ENCODE results near the gene PLEKHM1.

The PLEKHM1 gene

GRCh38 chr17:45430006-45430737, 60.3 kb downstream of the PLEKHM1 start:
- TF ChIP-seq ZFX (IDR thresholded peaks at IDR 0.05): no peak
- TF ChIP-seq, protein P1, sequence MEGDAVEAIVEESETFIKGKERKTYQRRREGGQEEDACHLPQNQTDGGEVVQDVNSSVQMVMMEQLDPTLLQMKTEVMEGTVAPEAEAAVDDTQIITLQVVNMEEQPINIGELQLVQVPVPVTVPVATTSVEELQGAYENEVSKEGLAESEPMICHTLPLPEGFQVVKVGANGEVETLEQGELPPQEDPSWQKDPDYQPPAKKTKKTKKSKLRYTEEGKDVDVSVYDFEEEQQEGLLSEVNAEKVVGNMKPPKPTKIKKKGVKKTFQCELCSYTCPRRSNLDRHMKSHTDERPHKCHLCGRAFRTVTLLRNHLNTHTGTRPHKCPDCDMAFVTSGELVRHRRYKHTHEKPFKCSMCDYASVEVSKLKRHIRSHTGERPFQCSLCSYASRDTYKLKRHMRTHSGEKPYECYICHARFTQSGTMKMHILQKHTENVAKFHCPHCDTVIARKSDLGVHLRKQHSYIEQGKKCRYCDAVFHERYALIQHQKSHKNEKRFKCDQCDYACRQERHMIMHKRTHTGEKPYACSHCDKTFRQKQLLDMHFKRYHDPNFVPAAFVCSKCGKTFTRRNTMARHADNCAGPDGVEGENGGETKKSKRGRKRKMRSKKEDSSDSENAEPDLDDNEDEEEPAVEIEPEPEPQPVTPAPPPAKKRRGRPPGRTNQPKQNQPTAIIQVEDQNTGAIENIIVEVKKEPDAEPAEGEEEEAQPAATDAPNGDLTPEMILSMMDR (conservative IDR thresholded peaks at IDR 0.05): no peak
- peak overlapping the region; percentile 22; the same call in 1 of the 2 replicates for H3K27ac ChIP-seq

DNA sequence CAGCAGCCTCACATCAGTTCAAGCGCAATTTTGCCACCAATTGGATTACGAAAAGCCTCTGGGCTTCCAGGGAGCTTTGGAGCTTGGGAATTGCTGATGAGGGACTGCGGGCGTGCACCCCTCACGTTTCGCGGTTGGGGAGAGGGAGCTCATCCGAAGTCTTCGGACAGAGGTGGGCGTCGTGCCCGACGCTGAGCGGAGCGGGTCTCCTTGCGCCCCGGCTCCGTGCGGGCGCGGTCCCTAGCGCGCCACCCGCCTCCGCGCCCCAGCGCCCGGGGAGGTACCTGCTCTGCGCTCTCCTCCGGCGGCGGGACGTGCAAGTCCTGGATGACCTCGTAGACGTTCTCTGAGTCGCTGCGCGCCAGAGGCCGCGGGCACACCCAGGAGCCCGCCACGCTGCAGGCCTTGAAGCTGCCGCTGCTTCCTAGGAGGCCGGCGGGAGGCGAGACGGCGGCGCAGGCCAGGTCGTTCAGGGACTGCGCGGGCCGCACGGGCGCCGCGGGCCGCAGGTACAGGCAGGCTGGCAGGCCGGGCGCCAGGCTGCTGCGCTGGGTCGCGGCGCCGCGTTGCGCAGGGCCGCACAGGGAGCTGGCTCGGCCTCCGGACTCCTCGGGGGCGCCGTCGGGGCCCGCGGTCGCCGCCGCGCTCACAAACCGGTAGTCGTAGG, 61.0 kb downstream of the PLEKHM1 start:
- no peak for TF ChIP-seq ZFX (IDR thresholded peaks at IDR 0.05)
- TF ChIP-seq, protein P1 (conservative IDR thresholded peaks at IDR 0.05): no peak
- no peak overlapping the region for H3K27ac ChIP-seq

DNA sequence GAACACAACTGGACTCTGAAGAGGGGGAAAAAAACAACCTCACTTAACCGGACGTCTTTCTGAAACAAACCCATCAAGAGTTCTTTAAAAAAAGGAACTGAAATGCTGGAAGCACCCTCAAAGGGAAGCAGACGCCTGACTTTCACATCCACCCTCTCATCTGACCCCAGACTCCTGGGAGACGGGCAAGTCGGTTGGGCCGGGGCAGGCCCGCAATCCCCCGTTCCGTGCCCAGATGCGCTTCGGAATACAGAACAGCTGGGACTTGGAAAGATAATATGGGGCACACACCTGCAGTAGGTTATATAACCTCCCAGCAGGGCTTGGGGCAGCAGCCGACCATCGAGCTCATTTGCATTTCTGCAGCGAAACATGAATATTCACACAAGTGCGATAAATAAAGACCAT, 61.6 kb downstream of the PLEKHM1 start:
- no peak overlapping the region for H3K27ac ChIP-seq
- TF ChIP-seq, protein P1 (conservative IDR thresholded peaks at IDR 0.05): no peak
- TF ChIP-seq ZFX (IDR thresholded peaks at IDR 0.05): no peak

DNA sequence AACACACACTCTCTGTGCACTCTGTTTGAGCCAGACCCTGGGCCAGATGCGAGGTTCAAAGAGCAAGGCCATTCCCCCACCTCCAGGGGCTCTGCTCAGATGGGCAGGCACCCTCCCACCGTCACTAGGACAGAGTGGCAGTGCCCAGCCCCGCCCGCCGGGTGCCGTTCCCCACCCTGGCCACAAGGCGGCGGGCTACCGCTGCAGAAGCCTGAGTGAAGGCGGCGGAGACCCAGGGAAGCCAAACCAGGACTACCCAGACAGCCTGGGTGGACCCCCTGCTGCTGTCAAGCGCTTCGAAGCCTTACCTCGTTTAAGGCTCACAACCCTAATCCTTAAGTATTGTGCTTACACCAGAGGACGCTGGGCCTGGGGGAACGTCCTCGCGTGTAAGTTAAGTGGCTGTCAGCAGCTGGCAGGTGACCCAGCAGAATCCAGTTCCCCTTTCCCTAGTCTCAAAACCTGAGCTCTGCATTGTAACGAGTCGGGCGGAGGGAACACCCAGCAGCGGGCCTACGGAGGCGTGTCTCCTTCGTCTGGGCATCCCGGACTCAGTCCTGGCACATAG, 62.4 kb downstream of the PLEKHM1 start:
- no peak for TF ChIP-seq ZFX (IDR thresholded peaks at IDR 0.05)
- TF ChIP-seq, protein P1 (conservative IDR thresholded peaks at IDR 0.05): peak; percentile 99
- peak overlapping the region; percentile 16; the same call in 1 of the 2 replicates for H3K27ac ChIP-seq

DNA sequence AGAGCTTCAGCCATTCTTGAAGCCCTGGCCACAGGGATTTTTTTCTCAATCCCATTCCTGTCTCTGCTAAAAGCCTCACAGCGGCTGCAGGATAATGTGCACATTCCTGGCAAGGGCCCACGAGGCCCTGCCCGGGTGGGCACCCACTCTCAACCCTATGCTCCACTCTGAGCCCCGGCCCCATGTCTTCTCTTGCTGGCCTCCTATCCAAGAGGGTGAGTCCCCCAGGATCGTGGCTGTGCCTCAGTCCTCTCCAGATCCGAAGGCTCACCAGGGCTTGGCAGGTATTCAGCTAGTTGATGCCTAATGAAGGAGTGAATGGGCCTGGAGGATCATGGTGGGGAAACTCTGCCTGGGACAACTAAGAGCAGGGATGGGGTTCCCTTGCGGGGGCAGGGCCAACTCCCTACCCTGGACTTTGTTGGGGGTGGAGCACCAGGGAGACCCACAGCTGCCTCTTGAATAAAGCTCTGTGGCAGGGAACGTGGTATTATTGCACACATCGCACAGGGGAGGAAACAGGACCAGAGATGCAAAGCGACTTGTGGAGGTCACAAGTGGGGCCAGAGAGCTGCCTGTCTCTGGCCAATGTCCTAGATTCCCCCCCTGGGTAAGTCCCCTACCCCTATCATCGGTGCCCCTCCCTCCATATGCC, 63.2 kb downstream of the PLEKHM1 start:
- H3K27ac ChIP-seq: no peak overlapping the region; the same call in 1 of the 2 replicates
- TF ChIP-seq, protein P1 (conservative IDR thresholded peaks at IDR 0.05): no peak
- no peak for TF ChIP-seq ZFX (IDR thresholded peaks at IDR 0.05)

DNA sequence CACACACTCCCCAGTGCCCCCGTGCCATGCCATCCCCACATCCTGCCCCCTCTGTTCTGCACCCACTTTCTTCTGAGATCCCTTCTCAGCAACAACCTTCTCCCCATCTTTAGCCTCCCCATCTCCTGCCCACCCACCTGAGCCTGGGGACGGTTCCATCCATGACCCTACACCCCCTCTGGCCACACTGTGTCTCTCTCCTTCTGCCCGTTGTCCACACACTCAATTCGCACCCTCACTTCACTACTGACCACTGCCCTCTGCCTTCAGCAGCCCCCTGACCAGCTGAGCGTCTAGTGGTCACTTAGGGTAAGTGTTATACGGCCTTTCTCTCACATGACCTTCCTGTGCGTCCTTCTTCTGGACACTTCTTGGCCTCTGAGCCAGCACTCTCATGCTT, 64.0 kb downstream of the PLEKHM1 start:
- H3K27ac ChIP-seq: no peak overlapping the region
- TF ChIP-seq, protein P1 (conservative IDR thresholded peaks at IDR 0.05): no peak
- no peak for TF ChIP-seq ZFX (IDR thresholded peaks at IDR 0.05)

Data from C4-2B (cell line).